IMR-90 (cell line): ENCODE data around the gene ANKUB1. TPM values are rescaled to one million over a fixed set of nuclear protein-coding genes. Genes with fewer than 3 reads are reported as not detected.

ENCODE experiments used
- ATAC-seq: fragments of 200-7000 bp; cut with Tn5 transposase; 2 replicates; pipeline ENCODE4 v1.9.1; 2020; ENCODE audit warnings: low read depth, mild to moderate bottlenecking, moderate library complexity
- BruUV-seq: library from RNA; stranded (reverse); fragments of 400-500 nt; replicated peaks from 2 replicates; lab custom pipeline; 2021; lab: Mats Ljungman, UMichigan
- CTCF ChIA-PET: fragments of 300-600 bp; formaldehyde crosslinking; extraction: SDS; loops from one replicate; lab custom pipeline; 2021; ENCODE audit warnings: antibody characterized with exemption; lab: Yijun Ruan, JAX
- POLR2A ChIA-PET: fragments of 300-600 bp; sonication (Branson Sonifier 250); formaldehyde crosslinking; loops from one replicate; lab custom pipeline; 2022; ENCODE audit warnings: antibody characterized with exemption; ENCODE audit not compliant: unreplicated experiment; lab: Charles Lee
- DNase-seq: peaks from one replicate; pipeline ENCODE4 v3.0.0; 2013
- H2AFZ ChIP-seq: replicated peaks from 2 replicates; pipeline ENCODE3; 2013; ENCODE audit warnings: low read length, mild to moderate bottlenecking; ENCODE audit not compliant: poor library complexity
- H2AK5ac ChIP-seq: 2 replicates; pipeline ENCODE4 v1.6.1; 2013; ENCODE audit warnings: low read depth, low read length, inconsistent platforms
- H2AK9ac ChIP-seq: replicated peaks from 2 replicates; pipeline ENCODE3; 2013; ENCODE audit warnings: mild to moderate bottlenecking, low read depth, low read length, moderate library complexity; ENCODE audit not compliant: poor library complexity
- H2BK120ac ChIP-seq: 2 replicates; pipeline ENCODE4 v1.6.1; 2013; ENCODE audit warnings: low read depth, low read length, inconsistent platforms
- H2BK15ac ChIP-seq: 3 replicates; pipeline ENCODE4 v1.6.1; 2013; ENCODE audit warnings: low read depth, low read length, inconsistent platforms
- H2BK20ac ChIP-seq: 2 replicates; pipeline ENCODE4 v1.6.1; 2013; ENCODE audit warnings: low read depth, mild to moderate bottlenecking, inconsistent platforms, low read length, moderate library complexity
- H2BK5ac ChIP-seq: 2 replicates; pipeline ENCODE4 v1.6.1; 2013; ENCODE audit warnings: mild to moderate bottlenecking, low read depth, low read length, inconsistent platforms; ENCODE audit not compliant: poor library complexity, severe bottlenecking
- H3K14ac ChIP-seq: replicated peaks from 2 replicates; pipeline ENCODE4 v1.6.1; 2013; ENCODE audit warnings: low read depth, low read length, inconsistent platforms
- H3K18ac ChIP-seq: 2 replicates; pipeline ENCODE4 v1.6.1; 2013; ENCODE audit warnings: low read depth, low read length, control low read depth
- H3K23ac ChIP-seq: 2 replicates; pipeline ENCODE4 v1.6.1; 2013; ENCODE audit warnings: low read depth, low read length, inconsistent platforms
- H3K27ac ChIP-seq: 2 replicates; pipeline ENCODE4 v1.5.1; 2013; ENCODE audit warnings: mild to moderate bottlenecking, control low read depth, low read length; ENCODE audit not compliant: insufficient read depth
- H3K27me3 ChIP-seq: 2 replicates; pipeline ENCODE4 v1.6.1; 2013; ENCODE audit warnings: low read length; ENCODE audit not compliant: control insufficient read depth, insufficient read depth
- H3K36me3 ChIP-seq: 2 replicates; pipeline ENCODE4 v1.6.1; 2013; ENCODE audit warnings: low read length, mixed read lengths; ENCODE audit not compliant: control insufficient read depth, insufficient read depth
- H3K4ac ChIP-seq: 2 replicates; pipeline ENCODE4 v1.6.1; 2013; ENCODE audit warnings: low read depth, low read length, inconsistent platforms
- H3K4me1 ChIP-seq: 2 replicates; pipeline ENCODE4 v1.6.1; 2013; ENCODE audit warnings: low read length, mixed read lengths; ENCODE audit not compliant: control insufficient read depth, insufficient read depth
- H3K4me2 ChIP-seq: 2 replicates; pipeline ENCODE4 v1.6.1; 2013; ENCODE audit warnings: low read depth, mild to moderate bottlenecking, control low read depth, low read length, moderate library complexity
- H3K4me3 ChIP-seq: 2 replicates; pipeline ENCODE4 v1.5.1; 2013; ENCODE audit warnings: low read depth, mild to moderate bottlenecking, control low read depth, low read length, moderate library complexity; ENCODE audit not compliant: insufficient read depth
- H3K56ac ChIP-seq: 2 replicates; pipeline ENCODE4 v1.6.1; 2013; ENCODE audit warnings: low read length, inconsistent platforms; ENCODE audit not compliant: insufficient read depth; ENCODE audit errors: extremely low read depth
- H3K79me1 ChIP-seq, 2 experiments: 2 replicates each; pipeline ENCODE4 v1.6.1; 2013; ENCODE audit warnings: low read length in 2 of 2, inconsistent platforms in 1 of 2, low read depth in 1 of 2
- H3K9ac ChIP-seq: 2 replicates; pipeline ENCODE4 v1.6.1; 2013; ENCODE audit warnings: low read depth, low read length, control low read depth
- H3K9me1 ChIP-seq: 2 replicates; pipeline ENCODE4 v1.6.1; 2013; ENCODE audit warnings: low read length, inconsistent platforms; ENCODE audit not compliant: insufficient read depth
- H3K9me3 ChIP-seq: 2 replicates; pipeline ENCODE4 v1.6.1; 2013; ENCODE audit warnings: low read length; ENCODE audit not compliant: control insufficient read depth, insufficient read depth
- H4K20me1 ChIP-seq: 2 replicates; pipeline ENCODE4 v1.6.1; 2013; ENCODE audit warnings: low read length, inconsistent platforms; ENCODE audit not compliant: insufficient read depth
- H4K5ac ChIP-seq: 2 replicates; pipeline ENCODE4 v1.6.1; 2013; ENCODE audit warnings: mild to moderate bottlenecking, low read depth, low read length, control low read depth
- H4K8ac ChIP-seq, 2 experiments: 2 replicates each; pipeline ENCODE4 v1.6.1; 2013; ENCODE audit warnings: low read depth in 2 of 2, low read length in 2 of 2, control low read depth in 1 of 2, inconsistent platforms in 1 of 2
- H4K91ac ChIP-seq: 2 replicates; pipeline ENCODE4 v1.6.1; 2013; ENCODE audit warnings: low read depth, low read length, inconsistent platforms; ENCODE audit not compliant: insufficient read depth
- MAFK ChIP-seq: IDR thresholded peaks from 2 replicates; pipeline ENCODE4 v1.6.1; 2012; ENCODE audit warnings: low read depth, low read length, improper control_type of control experiment
- MAZ ChIP-seq: IDR thresholded peaks from 2 replicates; pipeline ENCODE4 v1.6.1; 2012; ENCODE audit warnings: low read depth, mild to moderate bottlenecking, low read length, improper control_type of control experiment, moderate library complexity, borderline replicate concordance
- MXI1 ChIP-seq: IDR thresholded peaks from 2 replicates; pipeline ENCODE4 v1.6.1; 2012; ENCODE audit warnings: low read depth, mild to moderate bottlenecking, low read length, moderate library complexity, borderline replicate concordance
- SMC3 ChIP-seq: fragments of 150-350 bp; IDR thresholded peaks from 2 replicates; pipeline ENCODE4 v1.6.1; 2016; ENCODE audit warnings: low read depth, mild to moderate bottlenecking, antibody characterized with exemption, low read length, moderate library complexity
- USF2 ChIP-seq: fragments of 150-350 bp; IDR thresholded peaks from 2 replicates; pipeline ENCODE4 v1.6.1; 2017; ENCODE audit warnings: mild to moderate bottlenecking, antibody characterized with exemption, low read length, low read depth
- WGBS, 2 experiments: methylation state at CpG; one replicate each; pipeline versions ENCODE4 v1.1.5 to v1.1.7; 2013; ENCODE audit warnings: missing lambda C conversion rate in 2 of 2; ENCODE audit not compliant: insufficient read length in 1 of 2; ENCODE audit errors: extremely low coverage in 2 of 2; 5-methylcytosine and 5-hydroxymethylcytosine counted together
- dilution Hi-C: fragments of 300-500 bp; cut with HindIII; formaldehyde crosslinking; loops from one replicate; pipeline ENCODE4 v1.14.3; 2018; ENCODE audit warnings: low sequenced_read_pairs; ENCODE audit not compliant: unreplicated experiment
- in situ Hi-C: fragments of 300-500 bp; cut with MboI; formaldehyde crosslinking; loops from 3 replicates; pipeline ENCODE4 v1.14.3; 2019; ENCODE audit warnings: low sequenced_read_pairs, inconsistent platforms, mixed read lengths
- intact Hi-C: fragments of 100-400 bp; cut with micrococcal nuclease; formaldehyde crosslinking; loops from 2 replicates; pipeline ENCODE4 v1.10.0; 2022
- polyA plus RNA-seq, 3 experiments: library from polyadenylated mRNA; depleted of rRNA; stranded (reverse); fragments of >200 nt; gene quantifications; 2 replicates each; pipeline ENCODE4 v1.2.3, GENCODE V29; 2012; ENCODE audit warnings: low replicate concordance in 1 of 3
- total RNA-seq: library from RNA; depleted of rRNA; stranded (reverse); fragments of >200 nt; gene quantifications from 2 replicates; pipeline ENCODE4 v1.2.3, GENCODE V29; 2012

ANKUB1 gene
- total and polyA plus RNA-seq, 2 of the 4 experiments (the other 2 are of a cell fraction), result not detected

- no peak overlapping the region for H2AFZ ChIP-seq
- intact Hi-C loops, result no loop called here
- no peak overlapping the region for H2BK5ac ChIP-seq
- DNase-seq, result no peak
- TF ChIP-seq SMC3, result no peak
- no peak for TF ChIP-seq MAFK
- TF ChIP-seq MXI1, result no peak
- TF ChIP-seq MAZ, result no peak
- no peak for TF ChIP-seq USF2
- H3K36me3 ChIP-seq, result no peaks in the 10 kb centered on the region
- H3K18ac ChIP-seq, result peak overlapping the region; percentile 25; the same call in 1 of the 2 replicates
- no peaks in the 10 kb centered on the region for H3K9me3 ChIP-seq
- H3K27ac ChIP-seq, result no peak overlapping the region
- H3K4me1 ChIP-seq, result peaks cover 8% of the 10 kb centered on the region
- in situ Hi-C loops, result no loop called here
- H4K91ac ChIP-seq, result no peak overlapping the region; the same call in 1 of the 2 replicates
- no CpG with 5 or more reads among the region's 3 CpGs for WGBS, 2 experiments
- no peak overlapping the region for H3K9ac ChIP-seq
- peak overlapping the region; percentile 53; the same call in 1 of the 3 replicates for H2BK15ac ChIP-seq
- no peak overlapping the region for H3K4me3 ChIP-seq
- H3K14ac ChIP-seq, result peak overlapping the region; percentile 2; the same call in 1 of the 2 replicates
- no peaks in the 10 kb centered on the region for H3K27me3 ChIP-seq
- no peak overlapping the region for H3K4me2 ChIP-seq
- ATAC-seq, result no peak
- peak overlapping the region; percentile 6; the same call in 1 of the 2 replicates for H2AK5ac ChIP-seq
- peak overlapping the region in 1 of 2 experiments; percentile 59; a peak in 2 of 4 replicates for H4K8ac ChIP-seq
- H3K4ac ChIP-seq, result peak overlapping the region; percentile 51; the same call in 1 of the 2 replicates
- H2BK20ac ChIP-seq, result peak overlapping the region; percentile 38; the same call in 1 of the 2 replicates
- no peak overlapping the region for H3K23ac ChIP-seq
- no TSS peak for BruUV-seq
- H2BK120ac ChIP-seq, result peak overlapping the region; percentile 16
- POLR2A ChIA-PET, result no interaction called here
- no peak overlapping the region; the same call in 1 of the 2 replicates for H3K56ac ChIP-seq
- H4K5ac ChIP-seq, result no peak overlapping the region
- no peaks in the 10 kb centered on the region for H4K20me1 ChIP-seq
- CTCF ChIA-PET, result interaction anchor here (0.6 to 1.7 kb wide), 3 partner anchors 11 to 429 kb away, joined by 3 to 6 read pairs (median 4); no protein-coding TSS in a partner anchor
- H3K79me1 ChIP-seq, result peaks cover 0 to 3% of the 10 kb centered on the region in 2 experiments; a peak in 1 of 4 replicates
- dilution Hi-C loops, result no loop called here
- no peak overlapping the region for H2AK9ac ChIP-seq
- H3K9me1 ChIP-seq, result peaks cover 13% of the 10 kb centered on the region
Observed at GRCh38 chr3:149781741-149782140, 10.6 kb downstream of the ANKUB1 start.
